Loucy (cell line): ENCODE results near the gene PIGQ.

Experiments
- CTCF ChIP-seq: fragments of 200-600 bp; sonication (generic); conservative IDR thresholded peaks from 2 replicates; pipeline ENCODE4 v1.5.1; 2014; ENCODE audit warnings: mild to moderate bottlenecking, antibody characterized with exemption, low read length
- EZH2phosphoT487 ChIP-seq: fragments of 200-600 bp; IDR thresholded peaks from 2 replicates; pipeline ENCODE4 v1.6.1; 2018; ENCODE audit warnings: antibody characterized with exemption, mild to moderate bottlenecking, moderate library complexity, borderline replicate concordance

DNA sequence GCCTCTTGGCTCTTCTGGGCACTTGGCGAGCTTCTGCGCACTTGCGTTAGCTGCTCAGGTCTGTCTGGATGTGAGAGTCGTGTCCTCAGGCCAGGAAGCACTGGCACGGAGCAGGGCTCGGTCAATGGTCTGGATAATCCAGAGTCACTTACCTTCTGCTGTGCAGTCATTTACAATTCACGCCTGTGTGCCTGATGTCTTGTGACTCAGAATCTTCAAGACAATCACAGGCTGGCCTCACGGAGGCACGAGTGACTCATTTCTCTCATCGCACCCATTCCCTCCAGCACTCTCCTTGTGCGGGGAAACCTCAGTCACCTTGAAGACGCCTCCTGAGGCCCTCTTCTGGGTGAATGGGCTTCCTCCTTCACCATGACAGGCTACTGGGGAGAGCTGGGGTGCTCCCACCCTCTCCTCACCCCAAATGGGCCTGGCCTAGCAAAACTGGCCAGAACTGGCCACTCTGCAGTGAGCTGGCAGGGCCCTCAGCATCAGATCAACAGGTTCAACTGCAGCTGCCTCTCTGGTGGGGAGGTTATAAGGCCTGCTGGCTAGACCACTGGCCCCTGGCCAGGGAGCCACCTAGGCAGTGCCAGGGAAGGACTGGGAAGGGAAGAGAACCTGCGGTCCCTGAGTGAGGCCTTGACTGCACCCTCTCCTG lies 44.1 kb upstream of the PIGQ start:
- TF ChIP-seq CTCF (no peak), EZH2phosphoT487 (no peak)
